NCI-H460 (cell line): ENCODE results near the gene TRAP1. TPM values are rescaled to one million over a fixed set of nuclear protein-coding genes. Genes with fewer than 3 reads are reported as not detected.
"Not testable (repeated sequence)": the region's sequence is repeated elsewhere in the genome, so short reads cannot be mapped to it uniquely, and the experiment has no call there.

ENCODE experiments used
- DNase-seq: peaks from one replicate; pipeline ENCODE4 v3.0.0-alpha.2; 2016; ENCODE audit warnings: low read depth; ENCODE audit errors: extremely low read depth
- total RNA-seq: library from RNA; depleted of rRNA; stranded (reverse); fragments of >200 nt; shearing (Covaris generic); gene quantifications from 2 replicates; pipeline ENCODE4 v1.2.3, GENCODE V29; 2014

TRAP1 gene
- total RNA-seq, 1 experiment from 2014 or later: 238 TPM

DNA sequence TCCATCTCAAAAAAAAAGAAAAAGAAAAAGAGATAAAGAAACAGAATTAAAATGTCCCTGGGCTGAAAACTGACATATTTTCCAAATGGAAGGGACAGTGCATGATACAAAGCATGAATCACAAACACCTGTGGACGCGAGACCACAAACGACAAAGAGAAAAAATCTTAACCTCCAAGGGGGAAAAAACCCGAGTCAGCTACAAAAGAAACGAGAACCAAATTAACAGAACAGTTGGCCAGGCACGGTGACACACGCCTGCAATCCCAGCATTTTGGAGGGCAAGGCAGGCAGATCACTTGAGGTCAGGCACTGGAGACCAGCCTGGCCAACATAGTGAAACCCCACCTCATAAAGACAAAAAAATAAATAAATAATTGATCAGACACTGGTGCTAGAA, 1.9 kb downstream of the TRAP1 start:
- no peak for DNase-seq

DNA sequence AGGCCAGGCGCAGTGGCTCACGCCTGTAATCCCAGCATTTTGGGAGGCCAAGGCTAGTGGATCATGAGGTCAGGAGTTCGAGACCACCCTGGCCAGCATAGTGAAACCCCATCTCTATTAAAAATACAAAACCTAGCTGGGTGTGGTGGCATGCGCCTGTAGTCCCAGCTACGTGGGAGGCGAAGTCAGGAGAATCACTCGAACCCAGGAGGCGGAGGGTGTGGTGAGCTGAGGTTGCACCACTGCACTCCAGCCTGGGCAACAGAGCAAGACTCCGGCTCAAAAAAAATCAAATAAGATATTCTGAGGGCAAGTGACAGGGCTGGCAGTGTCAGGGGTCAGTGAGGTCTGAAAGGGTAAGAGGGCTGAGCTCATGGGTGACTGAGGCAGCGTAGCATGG, 2.9 kb downstream of the TRAP1 start:
- not testable (repeated sequence) for DNase-seq

DNA sequence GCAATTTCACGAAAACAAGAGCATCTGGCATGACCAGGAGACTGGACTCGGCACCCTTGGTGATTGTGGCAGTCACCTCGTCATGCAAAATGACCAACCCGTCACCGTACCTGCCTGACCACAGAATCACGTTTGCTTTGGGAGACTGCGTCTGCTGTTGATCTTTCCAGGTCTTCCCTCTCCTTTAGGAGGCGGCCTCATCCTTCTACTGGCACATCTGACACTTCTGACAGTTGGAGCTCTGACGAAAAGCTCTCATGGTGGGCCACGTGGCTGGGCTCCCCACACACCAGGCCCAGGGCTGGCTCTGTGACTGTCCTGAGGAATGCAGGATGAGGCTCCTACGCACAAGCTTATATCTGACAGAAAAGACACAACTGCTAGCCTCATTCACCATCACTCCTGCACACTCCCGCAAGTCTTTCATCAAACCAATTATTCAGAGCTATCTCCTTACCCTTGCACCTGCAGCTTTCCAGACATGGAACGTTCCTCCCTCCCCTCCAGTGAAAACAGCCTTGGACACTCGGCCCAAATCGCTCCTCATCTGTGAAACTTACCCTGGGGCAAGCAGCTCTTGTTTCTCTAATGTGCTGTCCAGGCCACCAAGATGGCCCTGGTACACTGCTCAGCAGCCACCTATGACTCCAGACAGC, 3.6 kb downstream of the TRAP1 start:
- DNase-seq: no peak

DNA sequence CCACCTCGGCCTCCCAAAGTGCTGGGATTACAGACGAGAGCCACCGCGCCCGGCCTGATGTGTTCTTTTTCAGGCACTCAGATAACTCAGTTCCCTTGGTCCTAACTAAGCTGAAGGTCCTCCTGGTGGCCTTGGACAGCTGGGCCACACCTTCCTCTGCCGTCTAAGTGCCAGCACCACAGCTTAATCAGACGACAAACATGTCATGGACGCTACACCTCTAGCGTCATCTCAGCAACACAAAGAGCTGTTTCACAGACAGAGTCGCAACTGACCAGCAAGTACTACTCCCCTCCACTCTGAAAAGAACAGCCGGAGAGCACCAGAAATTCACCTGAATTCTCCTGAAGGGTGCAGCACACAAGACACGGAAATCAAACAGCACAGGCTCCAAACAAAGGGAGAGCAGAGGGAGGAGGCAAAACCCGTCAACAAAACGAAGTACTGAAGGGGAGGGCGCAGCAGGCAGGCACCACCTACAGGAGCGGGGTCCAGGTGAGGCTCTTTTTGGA, 4.4 kb downstream of the TRAP1 start:
- DNase-seq: no peak

DNA sequence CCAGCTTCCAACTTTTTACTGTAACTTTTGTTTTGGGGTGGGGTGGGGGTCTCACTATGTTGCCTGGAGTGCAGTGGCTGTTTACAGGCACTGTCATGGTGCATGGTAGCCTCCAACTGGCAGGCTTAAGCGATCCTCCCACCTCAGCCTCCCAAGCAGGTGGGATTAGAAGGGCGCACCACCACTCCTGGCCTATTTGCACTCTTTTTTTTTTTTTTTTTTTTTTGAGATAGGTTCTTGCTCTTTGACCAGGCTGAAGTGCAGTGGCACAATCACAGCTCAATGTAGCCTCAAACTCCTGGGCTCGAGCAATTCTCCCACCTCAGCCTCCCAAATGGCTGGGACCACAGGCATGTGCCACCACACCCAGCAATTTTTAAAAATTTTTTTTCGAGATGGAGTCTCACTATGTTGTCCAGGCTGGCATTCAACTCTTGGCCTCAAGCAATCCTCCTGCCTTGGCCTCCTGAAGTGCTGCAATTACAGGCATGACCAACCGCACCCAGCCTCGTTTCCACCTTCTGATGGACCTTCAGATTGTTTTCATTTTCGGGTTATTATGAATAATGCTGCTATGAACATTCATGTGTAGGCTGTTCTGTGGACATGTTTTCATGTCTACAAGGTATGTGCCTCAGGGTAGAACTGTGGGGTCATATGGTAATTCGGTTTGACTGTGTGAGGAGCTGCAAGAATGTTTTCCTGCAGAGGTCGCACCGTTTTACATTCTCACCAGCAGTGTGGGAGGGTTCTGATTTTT, 10.9 kb downstream of the TRAP1 start:
- no peak for DNase-seq

DNA sequence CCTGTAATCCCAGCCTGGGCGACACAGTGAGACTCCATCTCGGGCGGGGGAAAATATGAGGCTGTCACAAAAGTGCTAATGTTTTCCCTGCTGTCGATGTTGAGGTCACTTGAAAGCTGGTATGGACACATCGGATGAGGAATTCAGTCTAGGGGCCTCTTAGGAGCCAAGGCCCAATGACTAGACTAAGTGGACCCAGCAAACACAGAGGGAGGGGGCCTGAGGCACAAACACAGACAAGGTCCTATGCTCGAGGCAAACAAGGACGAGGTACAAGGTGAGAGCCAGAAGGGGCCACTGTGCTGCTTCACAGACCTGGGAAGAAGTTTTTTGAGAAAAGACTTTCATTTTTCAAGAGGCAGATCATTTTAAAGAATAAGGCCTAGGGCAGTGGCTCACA, 15.2 kb downstream of the TRAP1 start:
- no peak for DNase-seq

DNA sequence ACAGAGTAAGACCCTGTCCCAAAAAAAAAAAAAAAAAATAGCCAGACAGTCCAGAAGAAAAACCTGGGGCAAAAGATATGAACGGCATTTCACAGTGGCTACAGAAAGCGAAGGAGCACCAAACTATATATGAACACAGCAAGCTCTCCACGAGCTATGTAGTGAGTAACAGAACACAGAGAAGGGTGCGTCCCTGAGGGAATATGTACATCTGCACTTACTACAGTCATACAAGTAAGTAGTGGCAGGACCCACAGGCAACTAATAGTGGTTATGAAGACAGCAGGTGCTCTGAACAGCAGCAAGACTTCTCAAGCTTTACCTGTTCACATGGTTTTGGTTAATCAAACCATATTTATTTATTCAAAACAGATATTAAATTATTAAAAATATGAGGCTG, 15.8 kb downstream of the TRAP1 start:
- no peak for DNase-seq

DNA sequence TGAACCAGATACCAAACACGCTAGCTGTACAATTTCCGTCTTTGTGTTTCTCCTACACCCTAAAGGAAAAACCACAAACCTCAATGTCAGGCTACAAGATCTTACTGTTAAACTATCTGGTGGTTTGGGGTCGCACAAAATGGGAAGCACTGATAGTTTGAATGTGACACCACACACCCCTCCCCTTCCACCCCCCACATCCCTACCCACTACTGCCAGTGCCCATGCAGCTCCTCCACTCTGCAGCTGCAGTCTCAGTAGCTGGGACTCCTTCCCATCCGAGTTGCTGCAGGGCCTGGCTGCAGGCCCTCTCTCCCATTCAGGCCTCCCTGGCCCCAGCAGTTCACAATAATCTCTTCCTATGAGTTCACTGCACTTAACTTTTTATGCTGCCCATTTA, 18.4 kb downstream of the TRAP1 start:
- DNase-seq: no peak

DNA sequence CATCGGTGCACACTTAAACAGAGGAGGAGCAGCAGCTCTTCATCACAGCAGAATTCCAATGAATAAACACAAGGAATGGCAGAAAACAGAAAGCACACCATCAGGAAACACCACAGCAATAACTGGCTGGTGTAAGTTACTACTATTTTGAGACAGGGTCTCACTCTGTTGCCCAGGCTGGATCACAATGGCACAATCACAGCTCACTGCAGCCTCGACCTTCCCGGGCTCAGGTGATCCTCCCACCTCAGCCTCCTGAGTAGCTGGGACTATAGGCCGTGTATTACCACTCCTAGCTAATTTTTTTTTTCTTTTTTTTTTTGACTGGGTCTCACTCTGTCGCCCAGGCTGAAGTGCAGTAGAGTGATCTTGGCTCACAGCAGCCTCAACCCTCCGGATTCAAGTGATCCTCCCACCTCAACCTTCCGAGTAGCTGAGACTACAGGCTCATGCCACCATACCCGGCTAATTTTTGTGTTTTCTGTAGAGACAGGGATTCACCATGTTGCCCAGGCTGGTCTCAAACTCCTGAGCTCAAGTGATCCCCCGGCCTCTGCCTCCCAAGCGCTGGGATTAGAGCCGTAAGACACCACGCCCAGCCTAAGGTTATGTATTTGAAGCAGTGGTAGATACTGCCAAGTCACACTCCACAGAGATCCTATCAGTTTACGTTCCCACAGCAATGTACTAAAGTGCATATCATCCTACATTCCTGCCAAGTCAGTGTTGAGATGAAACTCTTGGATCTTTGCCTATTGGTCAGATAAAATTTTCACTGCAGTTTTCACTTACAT, 20.7 kb downstream of the TRAP1 start:
- DNase-seq: peak; percentile 68

DNA sequence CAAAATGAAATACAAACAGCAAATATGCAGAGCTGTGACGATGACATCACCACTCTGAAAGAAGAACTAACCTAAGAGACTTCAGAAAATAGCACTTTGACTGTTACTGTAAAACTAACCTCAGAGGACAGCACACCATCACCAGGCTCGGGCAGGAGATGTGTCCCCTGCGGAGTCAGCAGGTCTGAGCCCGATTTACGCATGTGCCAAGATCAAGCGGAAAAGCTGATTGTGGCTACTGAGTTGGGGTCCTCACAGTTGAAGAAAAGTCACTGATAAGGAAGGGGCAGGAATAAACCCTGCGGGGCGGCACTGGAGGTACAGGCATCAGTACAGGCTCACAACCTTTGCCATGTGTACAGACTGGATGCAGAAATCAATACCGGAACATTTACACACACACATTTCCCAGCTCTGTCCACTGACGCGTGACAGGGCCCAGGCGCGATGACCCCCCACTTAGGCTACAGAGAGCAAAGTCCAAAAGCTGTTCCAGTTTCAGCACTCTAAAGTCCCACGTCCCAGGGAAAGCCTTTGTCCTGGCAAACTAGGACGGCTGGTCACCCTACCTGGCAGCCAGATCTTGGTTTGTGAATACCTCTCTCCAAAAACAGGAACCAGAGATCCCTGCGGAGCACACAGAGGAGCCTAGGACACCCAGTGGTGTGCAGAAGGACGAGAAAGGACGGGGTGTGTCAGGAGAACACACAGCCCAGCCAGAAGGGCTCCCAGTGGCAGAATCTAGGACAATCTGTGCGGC, 21.5 kb downstream of the TRAP1 start:
- no peak for DNase-seq

DNA sequence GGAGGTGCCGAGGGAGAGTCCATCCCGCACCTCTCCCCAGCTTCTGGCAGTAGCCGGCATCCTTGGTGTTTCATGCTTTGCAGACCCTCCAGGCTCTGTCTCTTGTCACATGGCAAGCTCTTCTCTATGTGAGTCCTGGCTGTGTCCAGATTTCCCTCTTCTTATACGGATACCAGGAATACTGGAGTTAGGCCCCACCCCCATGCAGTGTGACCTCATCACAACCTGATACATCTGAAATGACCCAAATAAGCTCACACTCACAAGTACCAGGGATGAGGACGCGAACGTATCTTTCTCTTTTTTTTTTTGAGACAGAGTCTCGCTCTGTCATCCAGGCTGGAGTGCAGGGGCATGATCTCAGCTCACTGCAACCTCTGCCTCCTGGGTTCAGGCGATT, 23.3 kb downstream of the TRAP1 start:
- DNase-seq: no peak

DNA sequence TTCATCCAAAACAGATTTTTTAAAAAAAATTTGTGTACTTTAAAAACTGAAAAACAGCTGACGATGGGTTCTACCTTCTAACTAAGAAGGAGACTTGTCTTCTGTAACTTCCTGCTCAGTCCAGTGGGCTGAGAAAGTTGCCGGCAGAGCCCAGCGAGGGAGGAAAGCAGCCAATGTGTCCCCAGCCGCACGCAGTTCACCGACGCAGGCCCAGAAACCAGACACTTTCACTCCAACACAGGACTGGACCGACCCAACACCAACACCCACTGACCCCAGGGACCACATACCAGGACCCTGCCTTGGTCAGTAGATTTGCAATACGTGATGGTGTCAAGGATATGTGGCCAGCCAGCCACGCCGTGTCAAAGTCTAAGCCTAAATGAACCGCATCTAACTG, 25.6 kb downstream of the TRAP1 start:
- DNase-seq: no peak

DNA sequence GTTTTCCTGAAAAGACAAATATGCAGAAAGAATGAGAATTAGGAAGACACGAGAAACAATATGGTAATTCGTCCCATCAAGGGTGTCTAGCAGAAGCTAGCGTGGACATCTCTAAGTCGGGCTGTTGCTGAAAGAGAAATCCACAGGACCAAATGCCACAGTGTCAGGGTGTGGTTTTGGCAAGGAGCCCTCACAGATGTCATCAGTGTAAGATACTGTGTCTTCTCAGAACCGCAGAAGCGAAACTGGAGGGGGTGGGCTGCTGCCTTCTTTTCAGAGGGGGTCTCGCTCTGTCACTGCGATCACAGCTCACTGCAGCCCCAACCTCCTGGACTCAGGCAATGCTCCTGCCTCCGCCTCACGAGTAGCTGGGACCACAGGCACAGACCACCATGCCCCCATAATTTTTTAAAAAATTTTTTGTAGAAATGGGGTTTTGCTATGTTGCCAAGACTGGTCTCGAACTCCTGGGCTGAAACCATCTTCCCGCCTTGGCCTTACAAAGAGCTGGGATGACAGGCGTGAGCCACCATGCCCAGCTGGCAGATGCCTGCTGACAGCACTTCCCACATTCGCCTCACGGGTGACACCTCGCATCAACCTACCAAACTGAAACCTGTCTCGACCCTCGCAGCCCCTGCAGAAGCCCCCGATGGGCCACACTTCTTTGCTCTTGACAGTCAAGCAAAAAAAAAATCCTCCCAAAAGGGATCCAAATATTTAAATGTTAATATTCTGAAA, 26.2 kb downstream of the TRAP1 start:
- no peak for DNase-seq

DNA sequence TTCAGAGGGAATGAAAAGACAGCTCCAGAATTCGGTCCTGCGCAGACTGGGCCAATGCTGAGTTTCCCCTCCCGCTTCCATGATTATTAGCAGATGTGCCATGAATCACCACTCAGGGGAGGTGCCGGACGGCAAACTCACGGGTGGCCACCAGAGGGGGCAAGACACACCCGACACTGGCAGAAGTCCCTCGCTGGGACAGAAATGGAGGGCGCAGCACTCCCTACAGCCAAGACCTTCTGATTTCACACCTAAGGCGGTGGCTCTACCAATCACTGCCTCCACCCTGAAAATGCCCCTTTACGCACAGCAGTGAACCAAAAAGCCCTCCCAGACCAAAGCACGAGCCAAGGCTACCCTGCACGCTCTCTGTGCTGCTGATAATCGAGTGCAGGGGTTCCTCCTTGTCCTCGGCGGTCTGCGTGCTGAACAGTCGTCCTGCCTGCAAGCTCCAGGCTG, 26.8 kb downstream of the TRAP1 start:
- peak; percentile 80 for DNase-seq

DNA sequence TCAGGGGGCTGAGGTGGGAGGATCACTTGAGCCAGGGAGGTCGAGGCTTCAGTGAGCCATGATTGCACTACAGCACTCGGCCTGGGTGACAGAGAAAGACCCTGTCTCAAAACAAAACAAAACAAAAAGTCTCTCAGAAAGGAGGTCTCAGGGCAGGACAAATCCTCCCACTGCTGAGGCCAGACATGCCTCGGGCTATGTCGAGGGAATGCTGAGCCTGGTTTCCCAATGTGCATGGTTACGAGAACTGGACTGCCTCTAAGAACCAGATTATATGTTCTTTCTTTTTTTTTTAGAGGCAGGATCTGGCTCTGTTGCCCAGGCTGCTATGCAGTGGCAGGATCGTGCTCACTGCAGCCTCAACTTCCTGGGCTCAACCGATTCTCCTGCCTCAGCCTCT, 27.6 kb downstream of the TRAP1 start:
- no peak for DNase-seq

DNA sequence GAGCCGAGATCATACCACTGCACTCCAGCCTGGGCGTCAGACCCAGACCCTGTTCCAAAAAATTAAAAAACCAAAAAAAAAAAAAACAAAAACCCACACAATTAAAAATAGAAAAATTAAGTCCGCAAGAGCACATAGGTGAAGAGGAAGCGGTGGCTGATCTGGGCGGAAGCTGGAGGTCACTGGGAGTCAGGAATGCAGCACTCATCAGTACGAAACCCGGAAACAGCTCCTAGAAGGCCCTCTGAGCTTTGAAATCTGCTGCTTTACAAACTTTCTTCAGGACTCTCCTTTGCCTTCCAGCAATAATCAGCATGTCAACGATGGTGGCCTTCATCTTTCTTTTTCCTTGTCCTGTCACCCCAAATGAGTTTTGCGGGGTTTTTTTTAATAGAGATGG, 29.5 kb downstream of the TRAP1 start:
- DNase-seq: no peak

DNA sequence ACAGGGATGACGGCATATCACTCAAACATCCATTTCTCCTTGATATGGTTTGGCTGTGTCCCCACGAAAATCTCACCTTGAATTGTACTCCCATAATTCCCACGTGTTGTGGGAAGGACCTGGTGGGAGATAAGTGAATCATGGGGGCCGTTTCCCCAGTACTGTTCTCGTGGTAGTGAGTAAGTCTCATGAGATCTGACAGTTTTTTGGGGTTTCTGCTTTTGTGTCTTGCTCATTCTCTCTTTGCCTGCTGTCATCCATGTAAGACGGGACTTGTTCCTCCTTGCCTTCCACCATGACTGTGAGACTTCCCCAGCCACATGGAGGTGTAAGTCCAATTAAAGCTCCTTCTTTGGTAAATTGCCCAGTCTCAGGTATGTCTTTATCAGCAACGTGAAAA, 30.3 kb downstream of the TRAP1 start:
- no peak for DNase-seq

DNA sequence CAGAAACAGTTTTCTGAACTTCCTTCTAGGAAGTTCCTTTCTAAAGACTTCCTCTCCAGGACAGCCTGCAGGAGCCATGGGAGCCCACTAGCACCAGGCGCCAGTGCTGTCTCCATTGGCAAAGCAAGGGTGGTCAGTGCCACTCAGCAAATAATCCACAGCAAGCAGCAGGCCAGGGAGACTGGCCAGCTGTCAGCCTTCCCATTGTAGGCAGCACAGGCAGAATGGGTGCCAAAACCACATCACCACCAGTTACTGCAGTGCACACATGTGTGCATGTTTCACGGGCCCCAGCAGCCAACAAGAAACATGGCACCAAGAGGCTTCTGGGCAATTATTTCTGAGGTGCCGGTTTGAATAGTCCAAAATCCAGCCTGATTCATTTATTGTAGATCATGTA, 36.1 kb downstream of the TRAP1 start:
- DNase-seq: no peak

DNA sequence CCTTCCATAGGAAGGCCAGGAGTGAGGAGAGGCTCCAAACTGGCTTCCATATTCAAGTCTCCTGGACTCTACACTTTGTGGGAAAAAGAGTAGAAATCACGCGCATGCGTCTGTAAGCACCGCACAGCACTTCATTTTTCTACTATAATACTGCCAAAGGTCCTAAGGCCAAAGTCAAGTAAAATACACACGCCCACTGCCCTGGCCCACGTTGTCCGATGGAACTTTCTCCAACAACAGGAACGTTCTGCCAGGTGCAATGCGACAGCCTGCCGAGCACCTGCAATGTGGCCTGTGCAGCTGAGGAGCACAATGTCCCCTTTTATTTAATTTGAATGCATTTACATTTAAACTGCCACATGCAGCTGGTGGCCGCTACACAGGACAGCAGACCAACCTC, 39.3 kb downstream of the TRAP1 start:
- DNase-seq: no peak

DNA sequence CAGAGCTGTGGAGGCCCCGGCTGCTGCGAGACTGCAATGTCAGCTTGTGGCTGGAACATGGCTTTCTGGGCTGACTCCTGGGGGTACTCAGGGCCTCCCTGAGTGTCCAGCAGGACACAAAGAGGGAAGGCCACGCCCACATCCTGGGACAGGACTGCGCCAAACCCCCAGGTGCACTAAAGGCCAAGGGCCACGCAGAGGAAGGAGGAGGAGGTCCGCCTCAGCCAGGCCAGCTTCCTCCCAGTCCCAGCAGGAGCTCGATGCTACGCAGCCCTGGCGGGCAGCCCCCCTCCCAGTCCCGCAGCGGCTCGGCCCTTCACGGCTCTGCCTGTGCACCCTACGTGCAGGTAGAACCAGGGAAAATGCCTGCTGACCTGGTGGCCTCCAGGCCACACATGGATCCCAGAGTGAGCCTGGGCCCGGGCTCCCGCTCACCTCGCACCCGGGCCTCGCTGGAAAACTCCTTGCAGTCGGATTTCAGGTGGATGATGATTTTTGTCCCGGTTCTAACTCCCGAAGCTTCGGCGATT, 41.7 kb downstream of the TRAP1 start:
- no peak for DNase-seq
